ENCODE data around the gene QPCTL. TPM values are rescaled to one million over a fixed set of nuclear protein-coding genes. Genes with fewer than 3 reads are reported as not detected.

The QPCTL gene
- total RNA-seq, 1 experiment from 2014 or later = 13.7 TPM

- Mint-ChIP-seq H3K27ac (no peak overlapping the region), H3K27me3 (ENCODE audit: low read depth) (peaks cover 12% of the 10 kb centered on the region), H3K4me1 (peaks cover 27 to 37% of the 10 kb centered on the region in 2 experiments), H3K36me3 (ENCODE audit: insufficient read depth in 1 of 3, low read depth in 3 of 3) (no peaks in the 10 kb centered on the region), H3K9me3 (peaks cover 3 to 6% of the 10 kb centered on the region in 2 experiments; a peak in 3 of 5 replicates), H3K4me3 (peak overlapping the region; percentile 63 to 87; a peak in 4 of 5 replicates)
- Histone ChIP-seq H3K4me2 (ENCODE audit: insufficient read depth, insufficient read length, low read length) (peak overlapping the region; percentile 29), H3K9ac (ENCODE audit: extremely low read depth, insufficient read length, low read length) (no peak overlapping the region), H3K79me2 (ENCODE audit: insufficient read depth, low read length) (no peaks in the 10 kb centered on the region), H3K23me2 (ENCODE audit: insufficient read length, low read depth, low read length, poor library complexity, severe bottlenecking) (peaks cover 13% of the 10 kb centered on the region), H2BK12ac (ENCODE audit: insufficient read length, low read depth, low read length) (no peak overlapping the region), H3K27ac (ENCODE audit: insufficient read length, low read depth, low read length) (no peak overlapping the region), H3K4me1 (ENCODE audit: insufficient read depth, low read length) (peaks cover 3% of the 10 kb centered on the region; the same call in 1 of the 2 replicates), H2BK5ac (ENCODE audit: insufficient read length, low read length) (no peak overlapping the region), H3K79me1 (ENCODE audit: insufficient read depth, low read depth, low read length, poor library complexity, severe bottlenecking) (no peaks in the 10 kb centered on the region), H2BK20ac (ENCODE audit: low read depth, low read length, poor library complexity, severe bottlenecking) (no peak overlapping the region), H2AK5ac (ENCODE audit: insufficient read length, low read length) (no peak overlapping the region), H4K5ac (ENCODE audit: insufficient read length, low read depth, low read length) (no peak overlapping the region), H2AFZ (ENCODE audit: low read length) (no peak overlapping the region), H3K9me3 (ENCODE audit: control insufficient read depth, low read depth, low read length) (no peaks in the 10 kb centered on the region), H4K8ac (replicated peaks; ENCODE audit: insufficient read length, low read depth, low read length) (no peak overlapping the region), H4K91ac (ENCODE audit: insufficient read length, low read depth, low read length) (no peak overlapping the region), H3K56ac (ENCODE audit: insufficient read length, low read depth, low read length) (no peak overlapping the region), H3K27me3 (ENCODE audit: insufficient read depth, low read length) (no peaks in the 10 kb centered on the region), H3K4ac (ENCODE audit: low read depth, low read length) (no peak overlapping the region), H2BK15ac (ENCODE audit: low read depth, low read length) (no peak overlapping the region), H3T11ph (ENCODE audit: low read length) (no peak overlapping the region), H3K18ac (ENCODE audit: insufficient read length, low read depth, low read length) (no peak overlapping the region), H3K14ac (ENCODE audit: insufficient read depth, low read length) (no peak overlapping the region), H3K23ac (ENCODE audit: insufficient read length, low read depth, low read length) (no peak overlapping the region), H2BK120ac (ENCODE audit: low read depth, low read length, poor library complexity, severe bottlenecking) (no peak overlapping the region), H4K20me1 (ENCODE audit: control insufficient read depth, insufficient read depth, insufficient read length) (no peaks in the 10 kb centered on the region)
- DNase-seq = no peak
- TF ChIP-seq, protein P1, sequence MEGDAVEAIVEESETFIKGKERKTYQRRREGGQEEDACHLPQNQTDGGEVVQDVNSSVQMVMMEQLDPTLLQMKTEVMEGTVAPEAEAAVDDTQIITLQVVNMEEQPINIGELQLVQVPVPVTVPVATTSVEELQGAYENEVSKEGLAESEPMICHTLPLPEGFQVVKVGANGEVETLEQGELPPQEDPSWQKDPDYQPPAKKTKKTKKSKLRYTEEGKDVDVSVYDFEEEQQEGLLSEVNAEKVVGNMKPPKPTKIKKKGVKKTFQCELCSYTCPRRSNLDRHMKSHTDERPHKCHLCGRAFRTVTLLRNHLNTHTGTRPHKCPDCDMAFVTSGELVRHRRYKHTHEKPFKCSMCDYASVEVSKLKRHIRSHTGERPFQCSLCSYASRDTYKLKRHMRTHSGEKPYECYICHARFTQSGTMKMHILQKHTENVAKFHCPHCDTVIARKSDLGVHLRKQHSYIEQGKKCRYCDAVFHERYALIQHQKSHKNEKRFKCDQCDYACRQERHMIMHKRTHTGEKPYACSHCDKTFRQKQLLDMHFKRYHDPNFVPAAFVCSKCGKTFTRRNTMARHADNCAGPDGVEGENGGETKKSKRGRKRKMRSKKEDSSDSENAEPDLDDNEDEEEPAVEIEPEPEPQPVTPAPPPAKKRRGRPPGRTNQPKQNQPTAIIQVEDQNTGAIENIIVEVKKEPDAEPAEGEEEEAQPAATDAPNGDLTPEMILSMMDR (conservative IDR thresholded peaks at IDR 0.05) = no peak
- WGBS (ENCODE audit: extremely low coverage, insufficient read length, low lambda C conversion rate) = no CpG with 5 or more reads among the region's 35 CpGs
These were observed 47.3 kb upstream of the QPCTL start for GRCh38 chr19:45645068-45645630.
